Mucosa of stomach (tissue), 1 donor: ENCODE data around the gene TSLP.

Experiments used
- H3K27me3 ChIP-seq: one replicate; pipeline ENCODE4 v1.7.0; 2013; ENCODE audit warnings: mild to moderate bottlenecking, low read length; ENCODE audit not compliant: control insufficient read depth, insufficient read depth
- H3K36me3 ChIP-seq: one replicate; pipeline ENCODE4 v1.7.0; 2013; ENCODE audit warnings: low read length; ENCODE audit not compliant: control insufficient read depth, insufficient read depth
- H3K4me1 ChIP-seq: one replicate; pipeline ENCODE4 v1.7.0; 2013; ENCODE audit warnings: mild to moderate bottlenecking, low read length; ENCODE audit not compliant: control insufficient read depth, insufficient read depth
- H3K4me3 ChIP-seq: one replicate; pipeline ENCODE4 v1.7.0; 2013; ENCODE audit warnings: low read length
- H3K9ac ChIP-seq: one replicate; pipeline ENCODE4 v1.7.0; 2013; ENCODE audit warnings: mild to moderate bottlenecking, low read length, moderate library complexity
- H3K9me3 ChIP-seq: one replicate; pipeline ENCODE4 v1.7.0; 2013; ENCODE audit warnings: mild to moderate bottlenecking, low read length, moderate library complexity; ENCODE audit not compliant: control insufficient read depth
- donor health status: Pancreatic carcinoma.

TSLP gene

DNA sequence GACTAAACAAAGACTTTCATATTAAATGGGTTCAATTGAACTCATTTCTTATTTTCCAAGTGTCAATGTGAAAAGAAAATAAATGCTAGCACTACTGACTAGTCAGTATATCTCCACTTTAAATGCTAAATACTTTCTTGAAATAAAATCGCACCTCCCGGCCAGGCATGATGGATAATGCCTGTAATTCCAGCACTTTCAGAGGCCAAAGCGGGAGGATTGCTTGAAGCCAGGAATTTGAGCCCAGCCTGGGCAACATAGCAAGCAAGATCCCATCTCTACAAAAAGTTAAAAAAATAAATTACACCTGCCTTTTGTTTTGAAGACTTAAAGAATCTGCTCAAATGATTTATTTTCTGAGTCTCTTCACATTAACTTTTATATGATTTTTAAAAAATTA is 55.4 kb downstream of the TSLP start:
- Histone ChIP-seq H3K4me3 (no peak overlapping the region), H3K4me1 (no peaks in the 10 kb centered on the region), H3K9me3 (no peaks in the 10 kb centered on the region), H3K9ac (no peak overlapping the region), H3K36me3 (no peaks in the 10 kb centered on the region), H3K27me3 (no peaks in the 10 kb centered on the region)
